ENCODE results near the gene USP40. TPM values are rescaled to one million over a fixed set of nuclear protein-coding genes. Genes with fewer than 3 reads are reported as not detected.

USP40 gene
- total RNA-seq, 1 experiment from 2014 or later: 23.8 TPM

DNA sequence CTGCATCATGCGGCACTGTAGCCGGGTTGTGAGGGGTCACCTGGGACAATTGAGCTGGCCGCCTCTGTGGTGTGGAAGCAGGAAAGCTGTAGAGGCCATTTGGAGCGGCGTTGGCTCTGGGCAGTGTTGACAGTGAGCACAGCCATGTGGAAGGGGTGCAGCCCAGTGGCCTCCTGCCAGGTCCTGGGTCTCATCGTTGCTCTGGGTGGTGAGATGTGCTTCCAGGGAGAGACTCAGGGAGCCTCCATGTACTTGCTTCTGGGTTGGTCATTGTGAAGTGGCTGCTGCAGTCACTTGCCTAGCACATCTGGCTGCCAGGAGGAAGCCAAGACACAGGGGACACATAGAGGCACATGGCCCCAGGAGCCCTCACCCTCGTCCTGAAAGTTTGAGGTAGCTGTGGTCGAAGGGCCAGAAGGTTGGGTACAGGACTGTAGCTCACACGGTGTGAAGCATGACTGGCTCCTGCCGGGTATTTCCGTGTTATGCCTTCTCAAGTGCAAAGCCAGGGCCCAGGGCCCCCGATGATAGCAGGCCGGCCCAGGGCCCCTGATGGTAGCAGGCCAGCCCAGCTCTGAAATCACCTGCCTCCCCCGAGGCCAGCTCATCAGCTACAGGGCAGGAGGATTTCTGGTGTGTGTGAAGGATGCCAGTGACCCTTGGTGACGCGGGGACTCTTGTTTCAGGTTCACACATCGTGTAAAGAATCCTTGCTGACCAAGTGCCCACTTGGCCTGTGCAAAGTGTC, 129.7 kb downstream of the USP40 start:
- in situ Hi-C loops (cut with HindIII; ENCODE audit: low sequenced_read_pairs): no loop called here

DNA sequence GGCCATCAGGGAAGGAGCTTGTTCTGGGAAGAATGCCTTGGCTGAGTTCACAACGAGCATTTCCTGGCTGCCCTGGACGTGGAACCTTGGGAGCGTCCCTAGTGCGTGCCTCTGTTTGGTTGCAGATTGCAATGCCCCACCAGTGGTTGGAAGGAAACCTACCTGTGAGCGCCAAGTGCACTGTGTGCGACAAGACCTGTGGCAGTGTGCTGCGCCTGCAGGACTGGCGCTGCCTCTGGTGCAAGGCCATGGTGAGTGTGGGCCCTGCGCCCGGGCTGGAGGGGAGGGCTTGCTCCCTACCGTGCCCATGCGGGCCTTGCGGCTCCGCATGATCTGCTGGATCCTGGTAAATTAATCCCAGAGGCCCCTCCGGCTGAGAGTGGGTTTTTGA, 130.4 kb downstream of the USP40 start:
- DNase-seq (ENCODE audit: low spot score): peak; percentile 83
- in situ Hi-C loops (cut with HindIII; ENCODE audit: low sequenced_read_pairs): no loop called here

More for the DNA sequence above, 129.7 kb downstream of the USP40 start:
- peak; percentile 32 for DNase-seq (ENCODE audit: low spot score)

GRCh38 chr2:233435436-233436190, 131.0 kb downstream of the USP40 start:
- peak; percentile 30 for DNase-seq (ENCODE audit: low spot score)
- in situ Hi-C loops (cut with HindIII; ENCODE audit: low sequenced_read_pairs): no loop called here

- no peak for DNase-seq (ENCODE audit: low spot score)
- in situ Hi-C loops (cut with HindIII; ENCODE audit: low sequenced_read_pairs): no loop called here
These were observed 131.8 kb downstream of the USP40 start for GRCh38 chr2:233434666-233435330.

DNA sequence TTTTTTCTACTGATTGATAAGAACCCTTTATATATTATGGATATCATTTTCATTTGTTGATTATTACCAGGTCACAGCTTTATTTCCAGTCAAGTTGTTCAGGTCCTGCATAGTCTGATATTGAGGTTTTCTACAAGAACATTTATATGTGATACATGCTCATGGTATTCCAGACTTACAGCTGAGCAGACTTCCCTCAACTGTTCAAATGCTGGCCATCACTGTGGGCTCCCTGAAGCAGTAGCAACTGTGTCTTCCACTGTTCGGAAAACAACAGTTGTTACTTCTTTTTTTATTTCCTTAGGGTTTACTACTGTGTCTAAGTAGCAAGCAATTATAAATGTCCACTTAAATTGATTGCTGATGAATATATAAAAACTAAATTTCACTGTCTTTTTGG, 132.8 kb downstream of the USP40 start:
- no peak for DNase-seq (ENCODE audit: low spot score)
- in situ Hi-C loops (cut with HindIII; ENCODE audit: low sequenced_read_pairs): no loop called here

GRCh38 chr2:233433029-233433428, 133.6 kb downstream of the USP40 start:
- no peak for DNase-seq (ENCODE audit: low spot score)

GRCh38 chr2:233430651-233431050, 135.9 kb downstream of the USP40 start:
- no peak for DNase-seq (ENCODE audit: low spot score)
- in situ Hi-C loops (cut with HindIII; ENCODE audit: low sequenced_read_pairs): no loop called here

More at GRCh38 chr2:233433029-233433428, 133.6 kb downstream of the USP40 start:
- in situ Hi-C loops (cut with HindIII; ENCODE audit: low sequenced_read_pairs): no loop called here

- in situ Hi-C loops (cut with HindIII; ENCODE audit: low sequenced_read_pairs): no loop called here
- DNase-seq (ENCODE audit: low spot score): no peak
These were observed 136.5 kb downstream of the USP40 start for GRCh38 chr2:233430081-233430480.

DNA sequence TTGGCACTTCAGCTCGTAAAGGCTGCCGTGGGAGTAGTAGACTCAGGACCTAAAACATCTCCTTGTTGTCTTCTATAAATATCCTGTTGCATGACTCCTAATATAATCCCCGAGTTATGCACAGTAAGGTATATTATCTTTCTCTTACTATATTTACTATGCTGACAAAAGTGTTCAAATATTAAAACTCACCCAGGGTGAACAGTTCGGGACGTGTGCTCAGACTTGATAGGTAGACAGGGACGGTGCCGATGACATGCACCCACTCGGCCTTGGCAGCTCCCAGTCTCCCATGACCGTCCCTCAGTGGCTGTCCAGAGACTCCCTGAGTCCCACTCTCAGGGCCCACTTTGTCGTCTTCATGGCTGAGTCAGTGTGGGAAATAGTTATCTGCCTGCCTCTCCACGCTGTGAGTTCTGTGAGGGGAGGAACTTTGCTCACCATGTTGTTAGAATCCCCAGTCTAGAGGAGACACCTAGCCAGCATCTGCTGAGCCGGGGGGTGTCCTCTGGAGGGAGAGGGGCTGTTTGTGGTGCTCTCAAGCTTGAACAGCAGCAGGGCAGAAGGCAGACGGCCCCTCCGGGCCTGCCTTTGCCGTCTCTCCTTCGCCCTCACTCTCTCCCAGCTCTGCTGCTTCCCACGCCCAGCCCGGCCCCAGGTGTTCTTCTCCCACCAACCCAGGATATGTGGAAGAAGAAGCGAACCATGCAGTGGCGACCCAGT, 137.2 kb downstream of the USP40 start:
- DNase-seq (ENCODE audit: low spot score): peak; percentile 26
- in situ Hi-C loops (cut with HindIII; ENCODE audit: low sequenced_read_pairs): no loop called here

DNA sequence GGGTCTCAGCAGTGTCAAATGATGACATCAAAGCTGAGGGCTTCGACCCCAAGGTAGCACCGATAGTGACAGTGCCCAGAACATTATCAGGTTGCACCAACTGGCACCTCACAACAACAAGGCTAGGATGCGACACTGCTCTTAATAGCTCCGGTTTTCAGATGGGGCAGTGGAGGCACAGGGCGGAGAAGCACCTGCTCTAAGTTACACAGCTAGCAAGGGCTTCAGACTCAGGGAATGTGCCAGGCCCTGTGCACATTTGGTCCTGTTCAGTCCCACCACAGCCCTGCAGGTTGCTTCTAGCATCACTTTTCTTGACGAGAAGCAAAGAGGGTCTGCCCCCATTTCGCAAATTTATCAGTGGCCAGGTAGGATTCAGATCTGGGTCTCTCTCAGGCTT, 138.1 kb downstream of the USP40 start:
- no peak for DNase-seq (ENCODE audit: low spot score)
- in situ Hi-C loops (cut with HindIII; ENCODE audit: low sequenced_read_pairs): no loop called here

DNA sequence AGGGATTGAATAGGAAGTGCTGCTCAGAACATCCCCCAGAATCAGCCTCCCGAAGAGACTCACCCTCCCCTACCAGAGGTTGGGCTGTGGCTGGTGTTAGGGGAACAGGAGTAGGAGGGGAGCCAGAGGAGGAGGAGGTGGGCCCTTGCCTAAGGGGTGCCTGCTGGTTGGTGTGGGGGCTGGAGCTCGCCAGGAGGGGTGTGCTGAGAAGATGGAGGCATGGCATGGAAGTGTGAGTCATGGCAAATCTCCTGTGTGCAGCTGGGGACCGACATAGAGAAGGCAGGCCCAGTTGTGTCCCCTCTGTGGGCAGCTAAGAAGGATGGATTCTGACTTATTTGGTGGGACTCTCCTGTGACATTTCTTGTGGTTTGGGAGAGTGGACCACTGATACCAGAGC, 138.6 kb downstream of the USP40 start:
- in situ Hi-C loops (cut with HindIII; ENCODE audit: low sequenced_read_pairs): no loop called here
- no peak for DNase-seq (ENCODE audit: low spot score)

DNA sequence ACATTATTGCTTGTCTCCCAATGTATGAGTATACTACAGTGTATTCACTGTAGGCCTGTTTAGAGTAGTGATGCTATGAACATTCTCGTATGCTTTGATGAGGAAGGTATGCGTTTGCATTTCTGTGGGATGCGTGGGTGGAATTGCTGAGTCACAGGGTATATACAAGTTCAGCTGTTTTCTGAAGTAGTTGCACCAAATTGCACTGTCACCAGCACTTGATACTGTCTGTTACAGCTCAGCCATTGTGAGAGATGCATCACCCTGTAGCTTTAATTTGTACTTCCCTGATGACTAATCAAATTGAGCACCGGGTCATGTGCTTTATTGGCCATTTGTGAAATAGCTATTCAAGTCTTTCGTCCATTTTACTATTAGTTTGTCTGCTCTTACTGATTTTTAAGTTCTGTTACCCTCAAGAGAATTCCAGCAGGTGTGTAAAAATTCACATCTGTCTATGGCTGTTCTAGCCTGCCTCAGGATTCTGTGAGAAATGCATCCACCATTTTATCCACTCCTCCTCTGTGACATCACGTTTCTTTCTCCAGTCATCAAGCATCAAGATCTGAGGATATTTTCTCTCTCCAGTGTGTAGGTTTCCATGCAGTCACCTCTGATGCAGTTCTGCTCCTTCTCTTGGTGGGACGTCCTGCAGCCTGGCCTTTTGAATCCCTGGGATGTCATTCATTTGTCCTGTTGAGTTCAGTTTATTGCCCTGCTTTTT, 139.8 kb downstream of the USP40 start:
- in situ Hi-C loops (cut with HindIII; ENCODE audit: low sequenced_read_pairs): no loop called here
- DNase-seq (ENCODE audit: low spot score): no peak

Other genes starting within 250 kb of the USP40 start
- 15.6 and 20.4 TPM in 2 replicates for gene DGKD, start 212.3 kb downstream of the USP40 start, total RNA-seq (2014; rRNA removed; shearing (Covaris generic))
- gene UGT1A8, start 50.9 kb upstream of the USP40 start, total RNA-seq (2014; rRNA removed; shearing (Covaris generic)): not detected in 2 replicates
- not detected in 2 replicates for gene UGT1A10, start 69.7 kb upstream of the USP40 start, total RNA-seq (2014; rRNA removed; shearing (Covaris generic))
- gene UGT1A9, start 105.1 kb upstream of the USP40 start, total RNA-seq (2014; rRNA removed; shearing (Covaris generic)): not detected in 2 replicates
- not detected in 2 replicates for gene UGT1A7, start 115.1 kb upstream of the USP40 start, total RNA-seq (2014; rRNA removed; shearing (Covaris generic))
- gene UGT1A6, start 126.1 kb upstream of the USP40 start, total RNA-seq (2014; rRNA removed; shearing (Covaris generic)): not detected in 2 replicates
- not detected in 2 replicates for gene UGT1A5, start 146.1 kb upstream of the USP40 start, total RNA-seq (2014; rRNA removed; shearing (Covaris generic))
- gene UGT1A4, start 152.0 kb upstream of the USP40 start, total RNA-seq (2014; rRNA removed; shearing (Covaris generic)): not detected in 2 replicates
- not detected in 2 replicates for gene UGT1A3, start 162.3 kb upstream of the USP40 start, total RNA-seq (2014; rRNA removed; shearing (Covaris generic))
- gene UGT1A1, start 193.5 kb upstream of the USP40 start, total RNA-seq (2014; rRNA removed; shearing (Covaris generic)): not detected in 2 replicates
- gene MROH2A, start 211.5 kb upstream of the USP40 start, total RNA-seq (2014; rRNA removed; shearing (Covaris generic)): not detected in 2 replicates